Renal cortex interstitium (tissue), 11 donors: ENCODE measurements around the gene CLCN1. TPM values are rescaled to one million over a fixed set of nuclear protein-coding genes. Genes with fewer than 3 reads are reported as not detected.
"Not testable (repeated sequence)": the region's sequence is repeated elsewhere in the genome, so short reads cannot be mapped to it uniquely, and the experiment has no call there.

Experiments used
- DNase-seq, 11 donors: peaks; one replicate each; pipeline ENCODE4 v3.0.0-alpha.2; 2013; ENCODE audit warnings: low read depth in 9 of 11, low spot score in 4 of 11; ENCODE audit errors: extremely low read depth in 1 of 11
- polyA plus RNA-seq, 3 donors: library from polyadenylated mRNA; unstranded; fragments of 120-200 nt; gene quantifications; one replicate each; pipeline ENCODE4 v1.2.1, GENCODE V29; 2013; ENCODE audit not compliant: insufficient read length in 3 of 3

The CLCN1 gene
- polyA plus RNA-seq, 3 donors = 0.15 to 0.23 (median 0.20) TPM

DNA sequence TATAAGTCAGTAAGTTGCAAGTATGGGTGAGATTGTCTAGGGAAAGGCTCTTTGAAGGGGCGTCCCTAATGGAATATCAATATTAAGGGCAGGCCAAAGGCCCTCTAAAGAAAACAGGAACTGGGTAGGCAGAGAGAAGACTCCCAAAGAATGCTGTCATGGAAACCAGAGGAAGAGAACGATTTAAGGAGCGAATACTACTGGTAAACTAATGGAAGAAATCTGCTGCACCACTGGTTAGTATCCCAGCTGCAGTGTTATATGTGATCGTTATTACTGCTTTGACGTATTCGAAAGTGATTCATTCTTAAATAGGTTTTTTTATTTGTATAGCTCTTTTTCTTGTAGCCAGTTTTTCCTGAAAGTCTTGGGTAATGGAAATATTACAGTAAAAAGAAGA is 26.5 kb upstream of the CLCN1 start:
- no peak for DNase-seq

DNA sequence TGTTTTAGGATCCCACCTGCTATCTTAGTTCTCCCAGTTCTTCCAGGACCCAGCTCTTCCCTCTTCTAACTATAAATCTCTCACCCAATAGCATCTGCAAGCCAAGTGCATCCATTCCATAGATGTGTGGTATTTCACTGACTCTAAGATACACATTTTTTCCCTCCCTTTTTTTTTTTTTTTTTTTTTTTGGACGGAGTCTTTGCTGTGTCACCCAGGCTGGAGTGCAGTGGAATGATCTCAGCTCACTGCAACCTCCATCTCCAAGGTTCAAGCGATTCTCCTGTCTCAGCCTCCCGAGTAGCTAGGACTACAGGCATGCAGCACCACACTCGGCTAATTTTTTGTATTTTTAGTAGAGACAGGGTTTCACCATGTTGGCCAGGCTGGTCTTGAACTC is 26.0 kb upstream of the CLCN1 start:
- DNase-seq = not testable (repeated sequence)

DNA sequence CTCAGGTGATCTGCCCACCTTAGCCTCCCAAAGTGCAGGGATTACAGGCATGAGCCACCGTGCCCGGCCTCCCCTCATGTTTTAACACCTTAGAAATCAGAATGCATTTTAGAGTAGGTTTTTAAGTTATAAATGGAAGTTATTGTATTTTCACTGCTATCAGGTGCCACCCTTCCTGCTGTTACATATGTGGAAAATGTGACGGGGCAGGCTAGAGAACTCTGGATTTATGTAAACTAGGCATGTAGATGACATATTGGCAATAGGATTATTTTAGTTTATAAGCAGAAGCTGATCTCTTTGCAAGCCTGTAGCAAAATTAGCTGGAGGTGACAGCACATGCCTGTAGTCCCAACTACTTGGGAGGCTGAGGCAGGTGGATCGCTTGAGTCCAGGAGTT is 25.6 kb upstream of the CLCN1 start:
- no peak for DNase-seq

DNA sequence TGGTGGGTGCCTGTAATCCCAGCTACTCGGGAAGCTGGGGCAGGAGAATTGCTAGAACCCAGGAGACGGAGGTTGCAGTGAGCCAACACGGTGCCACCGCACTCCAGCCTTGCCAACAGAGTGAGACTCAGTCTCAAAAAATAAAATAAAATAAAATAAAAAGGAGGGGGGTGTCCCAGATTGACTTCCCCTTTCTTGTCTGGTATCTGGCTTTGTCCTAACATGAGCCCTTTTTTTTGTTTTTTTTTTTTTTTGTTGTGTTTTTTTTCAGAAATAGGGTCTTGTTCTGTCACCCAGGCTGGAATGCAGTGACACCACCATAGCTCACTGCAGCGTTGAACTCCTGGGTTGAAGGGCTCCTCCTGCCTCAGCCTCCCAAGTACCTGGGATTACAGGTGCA is 23.0 kb upstream of the CLCN1 start:
- DNase-seq = no peak

DNA sequence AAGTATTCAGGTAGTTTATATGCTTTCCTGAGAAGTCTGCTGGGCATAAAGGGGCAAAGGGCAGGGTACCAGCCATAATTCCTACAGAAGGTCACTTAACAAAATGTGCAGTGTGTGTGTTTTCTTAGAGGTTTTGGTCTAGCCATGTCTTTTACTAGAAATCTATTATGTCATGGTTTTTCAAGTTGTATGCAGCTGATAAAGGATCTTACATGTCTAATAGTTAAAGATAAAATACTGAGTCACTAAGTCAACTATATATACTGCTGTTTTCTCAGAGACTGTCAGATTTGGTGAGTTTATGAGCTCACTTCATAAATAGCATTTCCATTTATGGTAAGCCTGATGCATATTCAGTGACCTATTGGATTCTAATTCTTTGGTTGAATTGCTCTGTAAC is 20.0 kb upstream of the CLCN1 start:
- DNase-seq = no peak

DNA sequence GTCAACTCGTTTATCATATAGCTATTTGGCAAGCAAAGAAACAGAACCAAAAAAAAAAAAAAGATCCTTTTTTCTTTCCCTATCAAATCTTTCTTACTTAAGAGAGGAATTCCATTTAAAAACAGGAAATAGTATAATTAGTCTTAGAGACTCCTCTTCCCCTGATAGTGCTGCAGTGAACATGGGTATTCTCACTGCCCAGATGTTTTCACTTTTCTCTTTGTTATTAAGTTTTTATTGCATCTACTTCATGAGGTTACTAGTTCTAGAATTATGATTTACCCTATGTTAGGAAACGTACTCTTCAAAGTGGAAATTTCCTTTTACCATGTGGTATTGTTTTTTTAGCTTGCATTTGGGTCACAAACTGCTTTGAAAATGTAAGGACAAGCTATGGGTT is 19.2 kb upstream of the CLCN1 start:
- DNase-seq = no peak

DNA sequence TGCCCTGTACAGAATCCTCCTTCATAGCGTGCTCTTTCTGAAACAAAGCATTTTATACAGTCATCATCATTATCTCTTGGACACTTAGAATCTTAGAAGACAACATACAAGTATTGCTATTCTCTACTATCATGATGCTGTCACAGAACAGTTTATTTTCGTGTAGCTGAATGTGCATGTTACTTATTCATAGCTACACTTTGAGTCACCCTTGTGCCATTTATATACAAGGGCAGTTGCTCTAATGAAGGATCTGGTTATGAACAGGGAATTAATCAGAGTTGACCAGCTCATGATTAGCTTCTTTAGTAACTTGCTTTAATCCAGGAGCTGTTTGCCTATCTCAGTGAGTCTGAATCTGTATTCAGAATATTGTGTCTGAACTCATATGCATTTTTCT is 16.6 kb upstream of the CLCN1 start:
- no peak for DNase-seq

DNA sequence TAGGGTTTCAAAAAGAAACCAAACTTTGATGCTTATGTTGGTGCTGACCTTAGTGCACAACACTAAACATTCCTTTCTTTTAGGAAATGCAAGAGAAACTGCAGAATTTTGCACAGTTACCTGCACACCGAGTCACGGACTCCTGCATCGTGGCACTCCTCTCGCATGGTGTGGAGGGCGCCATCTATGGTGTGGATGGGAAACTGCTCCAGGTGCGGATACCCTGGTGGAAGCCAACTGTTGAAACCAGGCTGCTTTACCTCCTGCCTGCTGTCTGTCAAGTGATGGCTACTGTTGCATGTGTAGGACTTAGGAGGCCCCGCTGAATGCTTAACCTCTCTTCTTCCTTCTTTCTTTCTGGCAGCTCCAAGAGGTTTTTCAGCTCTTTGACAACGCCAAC is 16.1 kb upstream of the CLCN1 start:
- no peak for DNase-seq

DNA sequence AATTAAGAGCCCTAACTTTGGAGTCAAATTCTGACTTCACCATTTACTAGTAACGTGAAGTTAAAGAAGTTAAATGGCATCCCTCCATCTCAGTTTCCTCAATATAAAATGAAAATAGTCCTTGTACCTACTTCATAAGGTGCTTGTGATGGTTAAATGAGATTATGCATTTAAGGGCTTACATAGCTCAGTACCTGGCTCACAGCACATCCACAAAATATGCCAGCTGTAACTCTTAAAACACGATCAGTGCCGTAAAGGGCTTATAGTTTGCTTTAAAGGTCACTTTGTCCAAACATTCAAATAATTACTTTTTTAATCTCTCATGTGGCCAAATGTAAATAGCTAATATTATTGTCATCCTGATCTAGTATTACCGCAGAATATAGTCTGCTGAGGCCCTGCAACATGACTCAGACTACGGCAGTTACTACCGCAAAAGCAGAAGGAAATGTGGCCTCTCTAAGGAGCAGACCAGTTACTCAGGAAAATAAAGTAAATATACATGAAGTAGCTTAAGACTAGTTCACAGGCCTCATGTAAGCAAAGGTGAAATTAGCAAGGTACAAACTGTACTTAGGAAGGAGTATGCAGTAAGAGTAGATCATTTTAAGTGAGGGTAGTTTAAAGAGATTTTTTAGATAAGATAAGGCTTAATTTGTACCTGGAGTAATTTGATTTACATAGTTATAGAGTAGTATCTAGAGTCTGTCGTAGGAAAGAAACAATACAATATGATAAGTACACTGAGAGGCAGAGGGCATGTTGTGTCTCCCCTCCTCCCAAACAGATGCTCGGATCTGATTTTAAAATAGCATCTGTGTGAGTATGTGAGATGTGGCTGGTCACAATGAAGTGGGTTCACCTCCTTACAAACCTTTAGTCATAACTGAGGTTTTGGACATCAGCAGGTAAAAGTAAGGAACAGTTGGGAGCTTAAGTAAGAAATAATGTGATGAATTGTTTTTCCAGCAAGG is 14.7 kb upstream of the CLCN1 start:
- DNase-seq = no peak

DNA sequence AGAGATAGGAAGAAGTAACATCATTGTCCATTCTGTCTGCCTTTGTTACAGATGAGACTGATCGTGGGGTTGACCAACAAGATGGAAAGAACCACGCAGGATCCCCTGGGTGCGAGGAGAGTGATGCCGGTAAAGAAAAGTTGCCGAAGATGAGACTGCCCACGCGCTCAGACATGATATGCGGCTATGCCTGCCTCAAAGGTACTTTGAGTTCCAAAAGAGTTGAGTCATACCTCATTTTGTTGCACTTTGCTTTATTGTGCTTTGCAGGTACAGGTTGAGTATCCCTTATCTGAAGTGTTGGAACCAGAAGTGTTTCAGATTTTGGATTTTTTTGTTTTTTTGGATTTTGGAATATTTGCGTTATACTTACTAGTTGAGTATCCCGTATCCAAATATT is 12.2 kb upstream of the CLCN1 start:
- no peak for DNase-seq

DNA sequence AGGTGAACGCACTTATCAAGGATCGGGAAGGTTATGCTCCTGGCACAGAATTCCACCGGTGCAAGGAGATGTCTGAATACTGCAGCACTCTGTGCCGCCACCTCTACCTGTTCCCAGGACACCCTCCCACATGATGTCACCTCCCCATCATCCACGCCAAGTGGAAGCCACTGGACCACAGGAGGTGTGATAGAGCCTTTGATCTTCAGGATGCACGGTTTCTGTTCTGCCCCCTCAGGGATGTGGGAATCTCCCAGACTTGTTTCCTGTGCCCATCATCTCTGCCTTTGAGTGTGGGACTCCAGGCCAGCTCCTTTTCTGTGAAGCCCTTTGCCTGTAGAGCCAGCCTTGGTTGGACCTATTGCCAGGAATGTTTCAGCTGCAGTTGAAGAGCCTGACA is 11.0 kb upstream of the CLCN1 start:
- DNase-seq = no peak

DNA sequence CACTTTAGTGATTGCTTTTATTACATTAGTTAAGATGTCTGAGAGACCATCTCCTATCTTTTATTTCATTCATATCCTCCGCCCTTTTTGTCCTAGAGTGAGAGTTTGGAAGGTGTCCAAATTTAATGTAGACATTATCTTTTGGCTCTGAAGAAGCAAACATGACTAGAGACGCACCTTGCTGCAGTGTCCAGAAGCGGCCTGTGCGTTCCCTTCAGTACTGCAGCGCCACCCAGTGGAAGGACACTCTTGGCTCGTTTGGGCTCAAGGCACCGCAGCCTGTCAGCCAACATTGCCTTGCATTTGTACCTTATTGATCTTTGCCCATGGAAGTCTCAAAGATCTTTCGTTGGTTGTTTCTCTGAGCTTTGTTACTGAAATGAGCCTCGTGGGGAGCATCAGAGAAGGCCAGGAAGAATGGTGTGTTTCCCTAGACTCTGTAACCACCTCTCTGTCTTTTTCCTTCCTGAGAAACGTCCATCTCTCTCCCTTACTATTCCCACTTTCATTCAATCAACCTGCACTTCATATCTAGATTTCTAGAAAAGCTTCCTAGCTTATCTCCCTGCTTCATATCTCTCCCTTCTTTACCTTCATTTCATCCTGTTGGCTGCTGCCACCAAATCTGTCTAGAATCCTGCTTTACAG is 10.4 kb upstream of the CLCN1 start:
- DNase-seq = no peak

DNA sequence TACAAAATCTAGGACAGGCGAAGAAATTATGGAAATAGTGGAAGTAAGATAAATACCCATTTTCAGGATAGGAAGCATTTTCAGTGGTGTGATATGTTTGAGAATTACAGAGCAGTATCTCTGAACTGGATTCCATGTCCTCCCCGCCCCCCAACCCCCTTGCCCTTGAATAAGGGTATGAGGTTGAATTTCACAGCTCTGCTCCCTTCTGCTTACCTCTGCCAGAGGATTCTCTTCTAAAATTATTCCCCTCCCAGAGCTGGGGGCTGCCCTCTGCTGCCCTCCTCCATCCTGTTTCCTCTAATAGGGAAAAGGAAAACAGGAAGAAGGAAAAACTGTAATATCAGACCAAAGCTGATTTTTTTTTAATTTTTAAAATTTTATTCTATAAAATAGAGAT is 7.3 kb upstream of the CLCN1 start:
- DNase-seq = no peak

DNA sequence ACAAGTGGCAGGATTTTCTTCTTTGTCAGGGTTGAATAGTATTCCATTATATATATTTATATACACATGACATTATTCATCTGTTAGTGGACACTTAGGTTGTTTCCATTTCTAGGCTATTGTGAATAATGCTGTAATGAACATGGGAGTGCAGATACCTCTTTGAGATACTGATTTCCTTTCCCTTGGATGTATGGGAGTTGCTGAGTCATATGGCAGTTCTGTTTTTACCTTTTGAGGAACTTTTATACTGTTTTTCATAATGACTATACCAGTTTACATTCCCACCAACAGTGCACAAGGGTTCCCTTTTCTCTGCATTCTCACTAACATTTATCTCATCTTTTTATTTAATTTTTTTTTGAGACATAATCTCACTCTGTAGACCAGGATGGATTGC is 1.8 kb upstream of the CLCN1 start:
- DNase-seq = no peak

DNA sequence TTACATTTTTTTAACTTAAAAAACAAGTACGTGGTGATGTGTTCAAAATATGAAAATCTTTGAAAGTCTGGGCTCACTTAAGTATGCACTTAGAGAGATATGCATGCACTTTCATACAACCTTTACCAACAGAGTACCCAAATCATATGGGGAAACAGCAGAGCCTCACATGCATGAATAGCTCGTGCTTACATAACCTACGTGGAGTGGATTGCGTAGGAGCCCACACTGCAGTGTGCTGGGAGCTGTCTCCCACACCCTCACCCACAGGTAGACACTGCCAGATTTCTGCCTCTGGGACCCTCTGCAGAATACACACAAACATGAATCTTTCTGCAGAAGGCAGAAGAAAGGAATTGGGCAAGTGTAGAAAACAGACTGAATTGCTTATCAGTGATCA is 581 bp downstream of the CLCN1 start:
- DNase-seq = no peak

DNA sequence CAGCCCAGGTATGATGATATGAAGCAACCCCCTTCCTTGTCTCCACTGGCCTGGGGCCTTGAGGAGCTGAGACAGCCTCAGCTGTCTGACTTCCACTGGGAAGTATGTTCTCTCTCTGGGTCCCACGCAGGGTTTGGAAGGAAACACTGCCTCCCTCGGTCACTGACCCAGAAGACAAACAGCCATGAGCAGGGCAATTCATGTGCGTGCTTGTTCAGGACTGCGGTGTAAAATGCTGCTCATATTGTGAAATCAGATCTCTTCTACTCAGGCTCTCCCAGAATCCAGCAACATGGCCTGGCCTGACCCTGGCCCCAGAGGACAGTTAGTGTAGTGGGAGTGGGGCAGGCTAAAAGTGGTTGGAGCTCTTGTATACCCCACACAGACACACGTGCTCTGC is 2.8 kb downstream of the CLCN1 start:
- DNase-seq = no peak

DNA sequence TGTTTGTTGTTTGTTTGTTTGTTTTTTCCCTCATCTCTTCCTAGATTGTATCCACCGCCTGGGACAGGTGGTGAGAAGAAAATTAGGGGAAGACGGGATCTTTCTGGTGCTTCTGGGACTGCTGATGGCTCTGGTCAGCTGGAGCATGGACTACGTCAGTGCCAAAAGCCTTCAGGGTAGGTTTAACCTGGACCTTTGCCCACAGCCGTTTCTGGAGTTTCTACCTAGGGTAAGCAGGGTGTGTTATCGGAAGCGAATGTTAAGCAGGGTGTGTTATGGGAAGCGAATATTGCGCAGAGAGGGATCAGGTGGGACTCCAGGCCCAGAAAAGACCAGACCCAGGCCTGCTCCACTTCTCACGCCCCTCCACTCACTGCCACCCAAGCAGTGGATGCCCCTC is 4.7 kb downstream of the CLCN1 start:
- no peak for DNase-seq

DNA sequence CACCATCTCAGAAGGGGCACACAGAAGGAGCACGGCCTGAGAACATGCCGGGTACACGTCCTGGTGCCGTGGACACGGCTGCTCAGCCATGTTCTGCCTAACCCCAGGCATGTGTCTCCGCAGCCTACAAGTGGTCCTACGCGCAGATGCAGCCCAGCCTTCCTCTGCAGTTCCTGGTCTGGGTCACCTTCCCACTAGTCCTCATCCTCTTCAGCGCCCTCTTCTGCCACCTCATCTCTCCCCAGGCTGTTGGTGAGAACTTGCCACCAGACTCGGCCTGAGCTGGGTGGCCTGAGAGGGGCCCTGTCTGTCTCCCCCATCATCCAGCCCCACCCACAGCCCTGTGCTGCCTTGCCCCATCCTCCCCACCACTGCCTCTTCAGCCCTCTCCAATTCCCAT is 5.3 kb downstream of the CLCN1 start:
- no peak for DNase-seq

DNA sequence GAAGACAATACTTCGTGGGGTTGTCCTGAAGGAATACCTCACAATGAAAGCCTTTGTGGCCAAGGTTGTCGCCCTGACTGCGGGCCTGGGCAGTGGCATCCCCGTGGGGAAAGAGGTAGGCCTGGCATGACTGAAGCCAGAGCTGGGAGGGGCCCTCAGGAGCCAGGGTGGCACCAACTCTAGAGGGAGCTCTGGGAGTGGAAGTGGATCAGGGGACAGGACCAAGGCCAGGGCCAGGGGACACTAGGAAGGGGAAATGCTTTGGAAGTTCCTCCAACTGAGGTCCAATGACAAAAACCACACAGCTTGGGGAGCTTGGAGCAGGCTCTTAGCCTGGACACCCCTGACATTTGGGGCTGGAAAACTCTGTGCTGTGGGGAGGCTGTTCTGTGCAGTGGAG is 5.8 kb downstream of the CLCN1 start:
- no peak for DNase-seq

DNA sequence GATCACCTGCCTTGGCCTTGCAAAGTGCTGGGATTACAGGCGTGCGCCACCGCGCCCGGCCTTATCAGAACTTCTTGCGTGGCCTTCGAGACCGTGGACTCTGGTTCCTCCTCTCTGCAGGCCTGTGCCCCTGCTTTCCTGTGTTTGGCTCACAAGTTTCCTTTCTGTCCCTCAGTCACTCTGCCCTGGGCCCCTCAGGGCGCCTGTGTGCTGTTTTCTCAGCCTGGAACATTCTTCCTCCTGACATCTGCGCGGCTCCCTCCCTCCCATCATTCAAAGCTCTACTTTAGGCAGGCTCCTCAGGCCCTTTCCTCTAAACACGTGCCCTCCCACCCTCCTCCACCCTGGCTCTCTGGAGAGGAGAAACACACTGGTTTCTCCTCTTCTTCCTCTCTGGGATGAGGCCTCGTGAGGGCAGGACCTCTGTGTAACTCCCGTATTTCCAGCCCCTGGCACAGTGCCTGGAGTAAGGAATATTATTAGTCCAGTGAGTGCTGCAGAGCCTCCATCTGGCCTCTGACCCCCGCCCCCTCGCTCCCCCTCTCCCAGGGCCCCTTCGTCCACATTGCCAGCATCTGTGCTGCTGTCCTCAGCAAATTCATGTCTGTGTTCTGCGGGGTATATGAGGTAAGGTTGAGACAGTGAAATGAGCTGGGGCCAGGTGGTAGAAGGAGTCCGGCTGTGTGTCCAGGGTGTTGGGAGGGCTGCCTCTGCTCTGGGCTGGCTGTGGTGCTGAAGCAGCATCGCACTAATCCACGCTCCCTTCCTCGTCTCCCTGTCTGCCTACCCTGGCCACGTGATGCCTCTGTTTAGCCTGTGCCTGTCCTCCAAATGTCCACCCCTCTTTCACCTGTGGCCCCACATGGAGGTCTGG is 7.1 kb downstream of the CLCN1 start:
- peak in 2 of 11 donors; percentile 17 to 28 for DNase-seq
